Measurements from ENCODE around the gene AP1S1. TPM values are rescaled to one million over a fixed set of nuclear protein-coding genes. Genes with fewer than 3 reads are reported as not detected.

Gene AP1S1
- total RNA-seq, 4 donors from 2014 or later, result 14.5 to 35.4 (median 22.7) TPM

GRCh38 chr7:101169110-101169837 lies 15.0 kb downstream of the AP1S1 start:
- Histone ChIP-seq H3K27ac (no peak overlapping the region), H3K9me3 (no peaks in the 10 kb centered on the region), H3K4me1 (peaks cover 0 to 74% (median 42%) of the 10 kb centered on the region in 4 donors), H3K36me3 (no peaks in the 10 kb centered on the region), H3K4me3 (no peak overlapping the region), H3K27me3 (peaks cover 10 to 100% of the 10 kb centered on the region in 2 donors)
- TF ChIP-seq POLR2A (IDR thresholded peaks at IDR 0.05) (no peak), EP300 (IDR thresholded peaks at IDR 0.05) (no peak), CTCF (IDR thresholded peaks at IDR 0.05) (no peak)
- DNase-seq (ENCODE audit: low spot score in 2 of 2), result no peak
- WGBS, 2 donors, result 2 to 4% methylated on average over 18 of the region's 18 CpGs

- H3K27ac ChIP-seq, result no peak overlapping the region
- no peaks in the 10 kb centered on the region for H3K36me3 ChIP-seq
- H3K4me3 ChIP-seq, result no peak overlapping the region
- no peaks in the 10 kb centered on the region for H3K9me3 ChIP-seq
- peaks cover 0 to 71% (median 38%) of the 10 kb centered on the region in 4 donors for H3K4me1 ChIP-seq
- H3K27me3 ChIP-seq, result peaks cover 10 to 100% of the 10 kb centered on the region in 2 donors
- DNase-seq (ENCODE audit: low spot score in 2 of 2), result peak; percentile 29 to 63
- TF ChIP-seq CTCF (IDR thresholded peaks at IDR 0.05) (peak; percentile 70 to 86 (median 84)), EP300 (IDR thresholded peaks at IDR 0.05) (no peak), POLR2A (IDR thresholded peaks at IDR 0.05) (no peak)
- 2 to 3% methylated on average over 15 to 26 of the region's 33 CpGs for WGBS, 2 donors
Measured at GRCh38 chr7:101169838-101170551, 15.7 kb downstream of the AP1S1 start.

- Histone ChIP-seq H3K36me3 (no peaks in the 10 kb centered on the region), H3K4me1 (peaks cover 0 to 62% (median 29%) of the 10 kb centered on the region in 4 donors), H3K27ac (no peak overlapping the region), H3K4me3 (no peak overlapping the region), H3K27me3 (peaks cover 8 to 100% of the 10 kb centered on the region in 2 donors), H3K9me3 (no peaks in the 10 kb centered on the region)
- DNase-seq (ENCODE audit: low spot score in 2 of 2), result no peak
- TF ChIP-seq POLR2A (IDR thresholded peaks at IDR 0.05) (no peak), EP300 (IDR thresholded peaks at IDR 0.05) (no peak), CTCF (IDR thresholded peaks at IDR 0.05) (no peak)
- WGBS, 2 donors, result 3% methylated on average over 17 of the region's 17 CpGs
Measured at GRCh38 chr7:101170617-101171441, 16.6 kb downstream of the AP1S1 start.

- Histone ChIP-seq H3K9me3 (no peaks in the 10 kb centered on the region), H3K4me3 (no peak overlapping the region), H3K4me1 (peaks cover 0 to 56% (median 27%) of the 10 kb centered on the region in 4 donors), H3K27ac (no peak overlapping the region), H3K36me3 (no peaks in the 10 kb centered on the region), H3K27me3 (peaks cover 3 to 100% of the 10 kb centered on the region in 2 donors)
- TF ChIP-seq EP300 (IDR thresholded peaks at IDR 0.05), result no peak
- no peak for TF ChIP-seq POLR2A (IDR thresholded peaks at IDR 0.05)
- no peak for TF ChIP-seq CTCF (IDR thresholded peaks at IDR 0.05)
- WGBS, 2 donors, result 1 to 3% methylated on average over 12 to 13 of the region's 13 CpGs
- no peak for DNase-seq (ENCODE audit: low spot score in 2 of 2)
Measured at GRCh38 chr7:101171442-101171837, 17.2 kb downstream of the AP1S1 start.

All from tibial nerve (tissue), 4 donors.